PFSK-1 (cell line): Measurements from ENCODE around the gene SUPT3H.

ENCODE experiments used
- POLR2AphosphoS5 ChIP-seq: IDR thresholded peaks from 2 replicates; pipeline ENCODE4 v1.6.1; 2012; ENCODE audit warnings: low read depth, mild to moderate bottlenecking, control low read depth, low read length, moderate library complexity
- REST ChIP-seq, 2 experiments: IDR thresholded peaks; 2 replicates each; pipeline versions ENCODE4 v1.6.1 to v1.8.0; 2011 to 2012; ENCODE audit warnings: low read depth in 2 of 2, low read length in 2 of 2, control low read depth in 1 of 2, inconsistent platforms in 1 of 2, mild to moderate bottlenecking in 1 of 2, moderate library complexity in 1 of 2; ENCODE audit not compliant: insufficient read depth in 1 of 2

GRCh38 chr6:45094831-45095230 is 282.9 kb downstream of the SUPT3H start:
- no peak for TF ChIP-seq POLR2AphosphoS5
- TF ChIP-seq REST (IDR thresholded peaks at IDR 0.05; ENCODE audit: insufficient read depth in 1 of 2, low read depth in 2 of 2, low read length in 2 of 2) = no peak
